Gastrocnemius medialis (tissue), 4 donors: Measurements from ENCODE around the gene TRIM29. TPM values are rescaled to one million over a fixed set of nuclear protein-coding genes. Genes with fewer than 3 reads are reported as not detected.

Experiments used
- ATAC-seq, 2 donors: fragments of 150-250 bp; one replicate each; pipeline ENCODE4 v1.9.1; 2016
- DNase-seq, 2 donors: peaks; one replicate each; pipeline ENCODE4 v3.0.0-alpha.2; 2019
- H3K27ac ChIP-seq, 4 donors: fragments of 200-600 bp; sonication (generic); 1 replicate in 1 of 4; 2 replicates in 3 of 4; pipeline ENCODE4 v1.5.1; 2016 to 2018; ENCODE audit warnings: mild to moderate bottlenecking in 2 of 4, moderate library complexity in 1 of 4
- H3K27me3 ChIP-seq, 3 donors: fragments of 200-600 bp; sonication (generic) in 2 of 3; 1 replicate in 1 of 3; 2 replicates in 2 of 3; pipeline versions ENCODE4 v1.5.1 to v1.6.0; 2016 to 2019; ENCODE audit warnings: mild to moderate bottlenecking in 1 of 3, moderate library complexity in 1 of 3
- H3K36me3 ChIP-seq, 2 donors: fragments of 200-600 bp; sonication (generic) in 1 of 2; one replicate each; pipeline ENCODE4 v1.5.1; 2017 to 2018
- H3K4me1 ChIP-seq, 2 donors: fragments of 200-600 bp; sonication (generic) in 1 of 2; one replicate each; pipeline ENCODE4 v1.5.1; 2016 to 2017; ENCODE audit warnings: mild to moderate bottlenecking in 2 of 2
- H3K4me3 ChIP-seq, 4 donors: fragments of 200-600 bp; sonication (generic) in 3 of 4; 1 replicate in 1 of 4; 2 replicates in 3 of 4; pipeline ENCODE4 v1.5.1; 2016 to 2019; ENCODE audit warnings: mild to moderate bottlenecking in 2 of 4
- H3K9me3 ChIP-seq, 3 donors: fragments of 200-600 bp; sonication (generic) in 2 of 3; 1 replicate in 1 of 3; 2 replicates in 2 of 3; pipeline ENCODE4 v1.5.1; 2016 to 2019
- CTCF ChIP-seq, 5 experiments: fragments of 450-650 bp in 3 of 5; fragments of 200-600 bp in 2 of 5; sonication (generic) in 2 of 5; IDR thresholded peaks in 4 of 5; conservative IDR thresholded peaks in 1 of 5; 1 replicate in 4 of 5; 2 replicates in 1 of 5; pipeline ENCODE4 v1.5.1; 2016 to 2019; ENCODE audit warnings: antibody characterized with exemption in 5 of 5, mild to moderate bottlenecking in 3 of 5, moderate library complexity in 3 of 5
- POLR2A ChIP-seq, 2 donors: fragments of 450-650 bp; IDR thresholded peaks; one replicate each; pipeline ENCODE4 v1.6.1; 2017; ENCODE audit warnings: antibody characterized with exemption in 2 of 2, mild to moderate bottlenecking in 2 of 2, moderate library complexity in 2 of 2
- in situ Hi-C, 4 donors: fragments of 200-750 bp; cut with MboI; loops; one replicate each; pipeline versions ENCODE4 v1.15.0 to v1.8.0; 2017; ENCODE audit warnings: low sequenced_read_pairs in 4 of 4
- intact Hi-C: fragments of 100-400 bp; cut with DNase I; formaldehyde crosslinking; loops from one replicate; pipeline ENCODE4 v1.15.1; 2023; ENCODE audit warnings: low total_unique reads
- total RNA-seq, 4 donors: library from RNA; depleted of rRNA; stranded (reverse); fragments of >200 nt; gene quantifications; one replicate each; pipeline versions ENCODE4 v1.1.0 to v1.2.3, GENCODE V29; 2016

Gene TRIM29
- total RNA-seq, 4 donors from 2014 or later: 0.65 to 2.9 (median 0.95) TPM; not detected in 1

DNA sequence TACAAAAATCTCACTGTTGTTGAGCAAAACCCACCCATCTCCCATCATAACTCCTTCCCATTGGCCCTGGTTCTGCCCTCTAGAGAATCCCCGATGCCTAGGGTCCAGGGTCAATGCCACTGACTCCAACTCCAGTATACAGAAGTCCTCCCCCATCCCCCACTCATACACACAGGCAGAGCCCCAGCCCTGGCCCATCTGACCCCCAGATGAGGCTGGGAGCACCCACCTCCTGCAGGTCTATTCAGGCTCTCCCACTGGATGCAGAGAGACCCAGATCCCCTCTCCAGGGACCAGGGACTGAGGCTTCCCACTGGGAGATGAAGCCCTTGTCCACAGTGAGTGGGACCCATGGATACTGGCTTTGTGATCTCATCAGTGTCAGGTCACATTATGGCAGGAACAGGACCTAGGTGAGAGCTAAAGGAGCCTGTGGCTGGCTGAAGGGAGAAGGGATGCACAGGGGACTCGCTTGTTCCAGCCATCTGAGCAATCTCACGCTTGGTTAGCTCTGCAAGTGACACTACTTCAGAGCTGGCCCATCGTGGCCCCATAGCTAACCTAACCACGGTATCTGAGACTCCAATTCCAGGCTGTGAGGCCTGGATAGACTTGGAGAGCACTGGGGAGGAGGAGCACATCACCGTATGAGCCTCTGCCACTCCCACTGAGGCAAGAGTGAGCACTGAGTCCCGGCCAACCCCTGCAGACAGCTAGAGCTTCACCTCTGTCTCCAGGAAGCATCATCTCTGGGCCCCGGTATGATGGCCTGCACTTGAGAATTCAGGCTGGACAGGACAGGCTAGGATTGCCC lies 35.7 kb downstream of the TRIM29 start:
- DNase-seq: no peak
- in situ Hi-C loops: loop anchor here (10.0 to 25.0 kb wide), 3 partner anchors 367 to 615 kb away; no protein-coding TSS in a partner anchor
- Histone ChIP-seq H3K27ac (no peak overlapping the region), H3K9me3 (no peaks in the 10 kb centered on the region), H3K27me3 (no peaks in the 10 kb centered on the region), H3K36me3 (no peaks in the 10 kb centered on the region), H3K4me1 (no peaks in the 10 kb centered on the region), H3K4me3 (no peak overlapping the region)
- intact Hi-C loops: no loop called here
- ATAC-seq: no peak
- TF ChIP-seq CTCF (IDR thresholded peaks at IDR 0.05 in 4 of 5, conservative IDR thresholded peaks at IDR 0.05 in 1 of 5) (no peak), POLR2A (IDR thresholded peaks at IDR 0.05) (no peak)

DNA sequence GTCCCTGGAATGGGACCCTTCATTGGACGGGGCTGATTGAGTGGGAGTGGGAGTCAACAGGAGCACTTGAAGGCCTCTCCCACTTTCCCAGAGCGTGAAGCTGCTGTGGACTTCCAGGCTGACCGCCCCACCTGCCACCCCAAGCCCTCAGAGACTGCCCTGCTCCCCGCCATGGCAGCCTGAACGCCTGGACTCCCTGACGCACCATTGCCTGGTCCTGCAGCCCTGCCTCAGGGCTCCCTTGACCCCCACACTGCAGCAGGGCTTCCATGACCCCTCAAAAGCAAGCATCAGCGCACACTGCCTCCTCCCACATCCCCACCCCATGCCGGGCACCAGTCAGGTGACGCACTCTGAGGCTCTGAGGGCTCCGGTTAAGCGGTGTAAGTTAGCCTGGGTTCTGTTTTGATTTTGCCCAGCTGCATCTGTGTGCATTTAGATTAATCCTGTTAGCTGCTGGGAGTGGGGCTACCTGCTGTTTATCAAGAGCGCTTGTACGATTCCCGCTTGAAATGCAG lies 39.4 kb downstream of the TRIM29 start:
- no peak for TF ChIP-seq POLR2A (IDR thresholded peaks at IDR 0.05)
- TF ChIP-seq CTCF (IDR thresholded peaks at IDR 0.05 in 4 of 5, conservative IDR thresholded peaks at IDR 0.05 in 1 of 5): no peak
- in situ Hi-C loops: loop anchor here in 2 of 4 donors (10.0 to 25.0 kb wide), 2 partner anchors 64 to 611 kb away; no protein-coding TSS in a partner anchor
- intact Hi-C loops: no loop called here

DNA sequence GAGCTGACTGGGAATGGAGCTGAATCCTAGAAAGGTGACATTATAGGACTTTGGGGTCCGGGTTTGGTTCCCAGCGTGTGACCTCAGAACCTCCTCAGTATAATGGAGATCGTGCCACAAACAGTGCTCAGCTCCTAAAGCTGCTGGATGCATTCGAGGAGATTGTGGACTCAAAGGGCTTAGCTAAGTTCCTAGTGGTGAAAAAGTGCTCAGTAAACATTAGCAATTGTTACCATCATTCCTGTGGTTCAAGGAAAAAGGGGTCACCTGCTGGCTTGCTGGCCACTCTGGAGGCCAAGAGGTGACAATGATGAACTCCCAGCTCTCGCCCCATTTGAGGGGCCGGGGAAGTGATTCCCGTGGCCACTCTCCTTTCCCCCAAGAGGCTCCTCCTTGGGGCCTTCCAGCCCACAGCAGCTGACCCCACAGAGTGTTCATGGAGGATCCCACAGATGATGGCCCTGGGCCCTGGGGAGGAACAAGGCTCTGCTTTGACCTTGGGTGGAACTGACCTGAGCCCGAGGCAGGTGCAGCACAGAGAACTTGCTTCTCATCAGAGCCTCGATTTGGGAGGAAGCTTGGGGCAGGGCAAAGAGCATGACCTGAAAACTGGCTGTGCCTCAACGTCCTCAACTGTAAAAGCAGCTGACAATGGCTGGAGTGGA lies 40.1 kb downstream of the TRIM29 start:
- in situ Hi-C loops: loop anchor here in 2 of 4 donors (10.0 to 25.0 kb wide), 2 partner anchors 63 to 611 kb away; no protein-coding TSS in a partner anchor
- intact Hi-C loops: no loop called here

More for the DNA sequence above, 39.4 kb downstream of the TRIM29 start:
- DNase-seq (no peak), ATAC-seq (no peak)
- Histone ChIP-seq H3K27me3 (no peaks in the 10 kb centered on the region), H3K27ac (no peak overlapping the region), H3K4me3 (no peak overlapping the region), H3K9me3 (no peaks in the 10 kb centered on the region), H3K4me1 (no peaks in the 10 kb centered on the region), H3K36me3 (no peaks in the 10 kb centered on the region)

More for the DNA sequence above, 40.1 kb downstream of the TRIM29 start:
- Histone ChIP-seq H3K36me3 (no peaks in the 10 kb centered on the region), H3K9me3 (no peaks in the 10 kb centered on the region), H3K4me1 (no peaks in the 10 kb centered on the region), H3K27ac (no peak overlapping the region), H3K27me3 (no peaks in the 10 kb centered on the region), H3K4me3 (no peak overlapping the region)
- TF ChIP-seq CTCF (IDR thresholded peaks at IDR 0.05 in 4 of 5, conservative IDR thresholded peaks at IDR 0.05 in 1 of 5) (no peak), POLR2A (IDR thresholded peaks at IDR 0.05) (no peak)
- no peak for DNase-seq
- ATAC-seq: no peak
